Measurements from ENCODE around the gene WLS. TPM values are rescaled to one million over a fixed set of nuclear protein-coding genes. Genes with fewer than 3 reads are reported as not detected.
A peak's percentile ranks its signal among the peaks of the same experiment; 100 is the strongest.

The WLS gene
- total and polyA plus RNA-seq, 2 donors (not counting 1 experiment from before 2014, with no cell fraction given) = 0.49 TPM; not detected in 1

DNA sequence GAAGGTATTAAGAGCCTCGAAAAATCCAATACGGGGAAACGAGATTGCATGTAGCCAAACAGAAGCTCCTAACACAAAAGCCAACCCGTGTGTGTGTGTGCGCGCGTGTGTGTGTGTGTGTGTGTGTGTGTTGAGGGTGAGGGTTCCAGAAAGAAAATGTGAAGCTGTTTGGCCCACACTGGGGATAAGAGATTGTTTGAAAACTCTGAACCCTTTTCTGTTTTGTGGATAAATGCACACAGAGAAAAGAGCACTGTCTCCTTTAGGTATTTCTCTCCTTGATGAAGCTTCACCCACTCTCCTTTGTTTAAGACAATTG, 1.9 kb downstream of the WLS start:
- ChIA-PET CTCF (no interaction called here), POLR2A (no interaction called here)
- H4K20me1 ChIP-seq (ENCODE audit: control insufficient read depth, insufficient read depth, low read length, poor library complexity, severe bottlenecking) = no peaks in the 10 kb centered on the region
- ATAC-seq (ENCODE audit: low read depth) (no peak), DNase-seq (no peak)
- H3K4me1 ChIP-seq (ENCODE audit: control insufficient read depth in 2 of 2, insufficient read depth in 2 of 2, low read length in 2 of 2) = peaks cover 15 to 20% of the 10 kb centered on the region in 2 donors
- TF ChIP-seq EZH2 (IDR thresholded peaks at IDR 0.05; ENCODE audit: borderline replicate concordance, insufficient read depth, low read depth, low read length, poor library complexity, severe bottlenecking) = no peak
- TF ChIP-seq, protein P1, sequence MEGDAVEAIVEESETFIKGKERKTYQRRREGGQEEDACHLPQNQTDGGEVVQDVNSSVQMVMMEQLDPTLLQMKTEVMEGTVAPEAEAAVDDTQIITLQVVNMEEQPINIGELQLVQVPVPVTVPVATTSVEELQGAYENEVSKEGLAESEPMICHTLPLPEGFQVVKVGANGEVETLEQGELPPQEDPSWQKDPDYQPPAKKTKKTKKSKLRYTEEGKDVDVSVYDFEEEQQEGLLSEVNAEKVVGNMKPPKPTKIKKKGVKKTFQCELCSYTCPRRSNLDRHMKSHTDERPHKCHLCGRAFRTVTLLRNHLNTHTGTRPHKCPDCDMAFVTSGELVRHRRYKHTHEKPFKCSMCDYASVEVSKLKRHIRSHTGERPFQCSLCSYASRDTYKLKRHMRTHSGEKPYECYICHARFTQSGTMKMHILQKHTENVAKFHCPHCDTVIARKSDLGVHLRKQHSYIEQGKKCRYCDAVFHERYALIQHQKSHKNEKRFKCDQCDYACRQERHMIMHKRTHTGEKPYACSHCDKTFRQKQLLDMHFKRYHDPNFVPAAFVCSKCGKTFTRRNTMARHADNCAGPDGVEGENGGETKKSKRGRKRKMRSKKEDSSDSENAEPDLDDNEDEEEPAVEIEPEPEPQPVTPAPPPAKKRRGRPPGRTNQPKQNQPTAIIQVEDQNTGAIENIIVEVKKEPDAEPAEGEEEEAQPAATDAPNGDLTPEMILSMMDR (IDR thresholded peaks at IDR 0.05) = no peak
- Mint-ChIP-seq H3K4me3 (peak overlapping the region; percentile 69), H3K27ac (no peak overlapping the region), H3K27me3 (peaks cover 57% of the 10 kb centered on the region), H3K4me1 (peaks cover 23% of the 10 kb centered on the region), H3K9me3 (ENCODE audit: insufficient read depth) (no peaks in the 10 kb centered on the region)
- H3K9ac ChIP-seq (ENCODE audit: low read length) = no peak overlapping the region
- H2AFZ ChIP-seq (ENCODE audit: insufficient read depth, low read depth, low read length, poor library complexity, severe bottlenecking) = no peak overlapping the region
- H3K4me2 ChIP-seq (replicated peaks; ENCODE audit: low read depth, low read length, poor library complexity, severe bottlenecking) = peak overlapping the region; percentile 70
- no peak overlapping the region for H3K27ac ChIP-seq (ENCODE audit: low read length in 2 of 2)
- H3K79me2 ChIP-seq (ENCODE audit: control insufficient read depth, insufficient read depth, low read length) = no peaks in the 10 kb centered on the region
- peaks cover 0 to 43% (median 39%) of the 10 kb centered on the region in 4 experiments for H3K27me3 ChIP-seq (replicated peaks in 1 of 4; ENCODE audit: control extremely low read depth in 1 of 4, control insufficient read depth in 3 of 4, insufficient read depth in 4 of 4, low read length in 3 of 4)
- H3K36me3 ChIP-seq (replicated peaks in 1 of 2; ENCODE audit: control extremely low read depth in 1 of 2, control insufficient read depth in 1 of 2, extremely low read depth in 1 of 2, insufficient read depth in 2 of 2, low read length in 1 of 2) = no peaks in the 10 kb centered on the region
- intact Hi-C loops (cut with micrococcal nuclease) = no loop called here
- no peaks in the 10 kb centered on the region for H3K9me3 ChIP-seq (ENCODE audit: control extremely low read depth in 1 of 3, control insufficient read depth in 2 of 3, insufficient read depth in 1 of 3, low read length in 2 of 3)
- 31% methylated on average over 2 of the region's 7 CpGs for WGBS (ENCODE audit: insufficient coverage)
- H3K4me3 ChIP-seq (ENCODE audit: control extremely low read depth in 1 of 5, extremely low read depth in 1 of 5, insufficient read depth in 1 of 5, low read depth in 2 of 5, low read length in 4 of 5) = no peak overlapping the region

DNA sequence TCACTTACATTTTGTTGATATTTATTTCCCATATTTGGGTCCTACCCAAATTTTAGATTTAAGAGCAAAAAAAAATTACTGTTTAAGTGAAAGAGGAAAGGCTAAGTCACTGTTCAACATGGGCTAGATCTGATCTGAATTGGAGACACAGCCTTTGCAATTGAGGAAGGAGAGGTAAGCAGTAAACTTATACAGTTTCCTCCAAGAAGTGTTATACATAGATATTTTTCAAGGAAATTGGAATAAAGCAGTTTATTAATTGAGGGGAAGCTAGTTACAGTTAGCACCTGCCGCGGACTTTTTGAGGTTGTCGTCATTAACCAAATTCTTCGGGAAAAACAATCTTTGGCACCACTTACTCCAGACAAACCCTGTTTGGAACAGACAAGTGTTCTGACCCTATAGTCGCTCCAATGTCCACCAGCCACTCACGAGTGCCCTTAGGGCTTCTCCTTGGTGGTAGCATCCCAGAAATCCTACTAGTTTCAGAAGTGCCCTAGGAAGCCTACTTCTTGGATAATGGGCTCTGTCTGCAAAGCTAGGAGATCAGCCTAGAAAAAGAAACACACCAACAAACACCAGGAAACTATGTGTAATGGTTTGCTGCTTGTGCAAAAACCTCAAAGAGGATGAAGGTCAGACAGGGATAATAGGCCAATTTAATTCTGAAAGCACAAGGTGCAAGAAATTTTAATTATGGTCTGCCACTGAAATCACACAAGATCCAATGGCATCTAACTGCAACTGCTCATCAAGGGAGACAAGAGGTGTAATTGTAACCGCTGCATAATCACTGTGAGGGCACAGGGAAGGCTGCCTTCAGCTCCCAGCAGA, 2.5 kb downstream of the WLS start:
- ATAC-seq (ENCODE audit: low read depth) (no peak), DNase-seq (no peak)
- Mint-ChIP-seq H3K4me1 (peaks cover 23% of the 10 kb centered on the region), H3K9me3 (ENCODE audit: insufficient read depth) (no peaks in the 10 kb centered on the region), H3K4me3 (peak overlapping the region; percentile 69), H3K27me3 (peaks cover 58% of the 10 kb centered on the region), H3K27ac (no peak overlapping the region)
- Histone ChIP-seq H3K4me2 (replicated peaks; ENCODE audit: low read depth, low read length, poor library complexity, severe bottlenecking) (no peak overlapping the region), H3K36me3 (replicated peaks in 1 of 2; ENCODE audit: control extremely low read depth in 1 of 2, control insufficient read depth in 1 of 2, extremely low read depth in 1 of 2, insufficient read depth in 2 of 2, low read length in 1 of 2) (no peaks in the 10 kb centered on the region), H3K9me3 (ENCODE audit: control extremely low read depth in 1 of 3, control insufficient read depth in 2 of 3, insufficient read depth in 1 of 3, low read length in 2 of 3) (no peaks in the 10 kb centered on the region), H3K4me1 (ENCODE audit: control insufficient read depth in 2 of 2, insufficient read depth in 2 of 2, low read length in 2 of 2) (peaks cover 15 to 20% of the 10 kb centered on the region in 2 donors), H2AFZ (ENCODE audit: insufficient read depth, low read depth, low read length, poor library complexity, severe bottlenecking) (no peak overlapping the region), H3K27me3 (replicated peaks in 1 of 4; ENCODE audit: control extremely low read depth in 1 of 4, control insufficient read depth in 3 of 4, insufficient read depth in 4 of 4, low read length in 3 of 4) (peaks cover 0 to 42% (median 38%) of the 10 kb centered on the region in 4 experiments), H3K9ac (ENCODE audit: low read length) (no peak overlapping the region), H3K79me2 (ENCODE audit: control insufficient read depth, insufficient read depth, low read length) (no peaks in the 10 kb centered on the region), H3K4me3 (ENCODE audit: control extremely low read depth in 1 of 5, extremely low read depth in 1 of 5, insufficient read depth in 1 of 5, low read depth in 2 of 5, low read length in 4 of 5) (no peak overlapping the region), H4K20me1 (ENCODE audit: control insufficient read depth, insufficient read depth, low read length, poor library complexity, severe bottlenecking) (no peaks in the 10 kb centered on the region), H3K27ac (ENCODE audit: low read length in 2 of 2) (no peak overlapping the region)
- TF ChIP-seq, protein P1 (IDR thresholded peaks at IDR 0.05) = no peak
- TF ChIP-seq EZH2 (IDR thresholded peaks at IDR 0.05; ENCODE audit: borderline replicate concordance, insufficient read depth, low read depth, low read length, poor library complexity, severe bottlenecking) = no peak
- ChIA-PET POLR2A (no interaction called here), CTCF (no interaction called here)
- 76% methylated on average over 5 of the region's 7 CpGs for WGBS (ENCODE audit: insufficient coverage)
- intact Hi-C loops (cut with micrococcal nuclease) = no loop called here

All from B cell (primary cell).